Naive thymus-derived CD4-positive, alpha-beta T cell (primary cell): Measurements from ENCODE around the gene TPD52L2. TPM values are rescaled to one million over a fixed set of nuclear protein-coding genes. Genes with fewer than 3 reads are reported as not detected.

Experiments used
- ATAC-seq: fragments of 150-1000 bp; cut with Tn5 transposase; 2 replicates; pipeline ENCODE4 v1.10.0; 2021; ENCODE audit warnings: mild to moderate bottlenecking, moderate library complexity
- CTCF ChIA-PET: fragments of 350-600 bp; sonication (Branson Sonifier 250); formaldehyde crosslinking; loops from one replicate; lab custom pipeline; 2021; ENCODE audit warnings: antibody characterized with exemption; lab: Charles Lee
- POLR2A ChIA-PET: fragments of 350-600 bp; sonication (Branson Sonifier 250); formaldehyde crosslinking; loops from one replicate; lab custom pipeline; 2021; ENCODE audit warnings: antibody characterized with exemption, inconsistent platforms; lab: Charles Lee
- DNase-seq, 9 donors: peaks; one replicate each; pipeline versions ENCODE4 v3.0.0 to v3.0.0-alpha.2; 2020 to 2022; ENCODE audit warnings: mixed read lengths in 1 of 9
- H3K27ac ChIP-seq: one replicate; pipeline ENCODE4 v1.7.0; 2013; ENCODE audit warnings: mild to moderate bottlenecking, low read depth, low read length, moderate library complexity
- H3K27me3 ChIP-seq, 2 donors: one replicate each; pipeline ENCODE4 v1.7.0; 2013; ENCODE audit warnings: low read length in 2 of 2, mild to moderate bottlenecking in 2 of 2, moderate library complexity in 2 of 2; ENCODE audit not compliant: control insufficient read depth in 2 of 2, insufficient read depth in 2 of 2
- H3K36me3 ChIP-seq, 3 experiments: 1 replicate in 2 of 3; 2 replicates in 1 of 3; pipeline ENCODE4 v1.7.0; 2013; ENCODE audit warnings: low read length in 3 of 3, mild to moderate bottlenecking in 3 of 3, moderate library complexity in 1 of 3; ENCODE audit not compliant: insufficient read depth in 3 of 3, control insufficient read depth in 2 of 3
- H3K4me1 ChIP-seq, 2 donors: one replicate each; pipeline ENCODE4 v1.7.0; 2013; ENCODE audit warnings: low read length in 2 of 2, mild to moderate bottlenecking in 2 of 2, moderate library complexity in 1 of 2; ENCODE audit not compliant: control insufficient read depth in 2 of 2, insufficient read depth in 2 of 2
- H3K4me3 ChIP-seq: 2 replicates; pipeline ENCODE4 v1.7.0; 2013; ENCODE audit warnings: mild to moderate bottlenecking, low read length
- H3K9me3 ChIP-seq, 3 experiments: 1 replicate in 2 of 3; 2 replicates in 1 of 3; pipeline ENCODE4 v1.7.0; 2013; ENCODE audit warnings: low read length in 3 of 3; ENCODE audit not compliant: control insufficient read depth in 2 of 3
- H3K27ac Mint-ChIP-seq, 9 donors: one replicate each; pipeline ENCODE4 v1.8.0; 2020 to 2022; ENCODE audit warnings: mixed read lengths in 9 of 9, mild to moderate bottlenecking in 8 of 9, moderate library complexity in 5 of 9, inconsistent platforms in 2 of 9
- H3K27me3 Mint-ChIP-seq, 5 donors: one replicate each; pipeline ENCODE4 v1.8.0; 2021 to 2022; ENCODE audit warnings: mixed read lengths in 5 of 5, mild to moderate bottlenecking in 1 of 5
- H3K36me3 Mint-ChIP-seq, 5 donors: one replicate each; pipeline ENCODE4 v1.8.0; 2020 to 2022; ENCODE audit warnings: mixed read lengths in 5 of 5, mild to moderate bottlenecking in 3 of 5, inconsistent platforms in 1 of 5
- H3K4me1 Mint-ChIP-seq, 7 donors: one replicate each; pipeline ENCODE4 v1.8.0; 2020 to 2022; ENCODE audit warnings: mixed read lengths in 7 of 7, mild to moderate bottlenecking in 3 of 7, inconsistent platforms in 1 of 7
- H3K4me3 Mint-ChIP-seq, 10 donors: one replicate each; pipeline ENCODE4 v1.8.0; 2020 to 2022; ENCODE audit warnings: mild to moderate bottlenecking in 10 of 10, mixed read lengths in 10 of 10, moderate library complexity in 6 of 10, inconsistent platforms in 2 of 10
- H3K9me3 Mint-ChIP-seq, 11 donors: one replicate each; pipeline ENCODE4 v1.8.0; 2020 to 2022; ENCODE audit warnings: mixed read lengths in 11 of 11, mild to moderate bottlenecking in 4 of 11, inconsistent platforms in 1 of 11, moderate library complexity in 1 of 11
- intact Hi-C, 2 donors: fragments of 100-400 bp; cut with micrococcal nuclease; formaldehyde crosslinking; loops; one replicate each; pipeline ENCODE4 v1.15.1; 2023
- polyA plus RNA-seq, 2 donors: library from polyadenylated mRNA; unstranded; fragments of 300-500 nt; fragmentation: Illumina TruSeq; gene quantifications; one replicate each; pipeline ENCODE4 v1.2.3, GENCODE V29; 2021
- total RNA-seq, 6 experiments: library from RNA in 5 of 6; stranded (reverse) in 5 of 6; gene quantifications; 1 replicate in 5 of 6; 2 replicates in 1 of 6; pipeline ENCODE4 v1.2.3 and lab custom pipeline; 2021 to 2026

Gene TPD52L2
- total and polyA plus RNA-seq, 7 experiments from 2014 or later: 33.7 to 84.0 (median 47.5) TPM

GRCh38 chr20:63917811-63918210 is 52.7 kb downstream of the TPD52L2 start:
- H3K27me3 ChIP-seq: no peaks in the 10 kb centered on the region
- H3K4me1 ChIP-seq: no peaks in the 10 kb centered on the region
- intact Hi-C loops: no loop called here
- peaks cover 6 to 27% (median 15%) of the 10 kb centered on the region in 7 donors for H3K4me1 Mint-ChIP-seq
- POLR2A ChIA-PET: interaction anchor here (0.6 to 0.8 kb wide), 2 partner anchors 17 to 32 kb away, joined by 3 read pairs; no protein-coding TSS in a partner anchor
- H3K4me3 Mint-ChIP-seq: no peak overlapping the region
- peak overlapping the region in 2 of 9 donors; percentile 22 to 27 for H3K27ac Mint-ChIP-seq
- H3K9me3 ChIP-seq: no peaks in the 10 kb centered on the region
- ATAC-seq (no peak), DNase-seq (no peak)
- H3K27ac ChIP-seq: no peak overlapping the region
- CTCF ChIA-PET: interaction anchor here (0.6 to 1.0 kb wide), 2 partner anchors 12 to 16 kb away, joined by 3 to 4 read pairs; no protein-coding TSS in a partner anchor
- peaks cover 0 to 36% (median 0%) of the 10 kb centered on the region in 3 experiments for H3K36me3 ChIP-seq
- no peaks in the 10 kb centered on the region for H3K27me3 Mint-ChIP-seq
- H3K9me3 Mint-ChIP-seq: peaks cover 0 to 9% (median 3%) of the 10 kb centered on the region in 11 donors
- no peak overlapping the region for H3K4me3 ChIP-seq
- H3K36me3 Mint-ChIP-seq: peaks cover 0 to 32% (median 17%) of the 10 kb centered on the region in 5 donors

- no peak overlapping the region for H3K4me3 ChIP-seq
- peaks cover 0 to 32% (median 17%) of the 10 kb centered on the region in 5 donors for H3K36me3 Mint-ChIP-seq
- DNase-seq: no peak
- no peak for ATAC-seq
- H3K4me3 Mint-ChIP-seq: no peak overlapping the region
- H3K9me3 ChIP-seq: no peaks in the 10 kb centered on the region
- ChIA-PET POLR2A (interaction anchor here (0.6 kb wide), 1 partner anchor 14 kb away, joined by 3 read pairs; no protein-coding TSS in a partner anchor), CTCF (no interaction called here)
- H3K9me3 Mint-ChIP-seq: peaks cover 0 to 9% (median 3%) of the 10 kb centered on the region in 11 donors
- no peak overlapping the region for H3K27ac Mint-ChIP-seq
- peaks cover 0 to 36% (median 0%) of the 10 kb centered on the region in 3 experiments for H3K36me3 ChIP-seq
- H3K27me3 Mint-ChIP-seq: no peaks in the 10 kb centered on the region
- H3K27me3 ChIP-seq: no peaks in the 10 kb centered on the region
- H3K27ac ChIP-seq: no peak overlapping the region
- H3K4me1 Mint-ChIP-seq: peaks cover 9 to 31% (median 16%) of the 10 kb centered on the region in 7 donors
- intact Hi-C loops: no loop called here
- H3K4me1 ChIP-seq: no peaks in the 10 kb centered on the region
Measured at GRCh38 chr20:63919130-63919529, 54.1 kb downstream of the TPD52L2 start.

- H3K27me3 ChIP-seq: no peaks in the 10 kb centered on the region
- DNase-seq (no peak), ATAC-seq (no peak)
- H3K9me3 Mint-ChIP-seq: peaks cover 0 to 9% (median 3%) of the 10 kb centered on the region in 11 donors
- H3K27me3 Mint-ChIP-seq: no peaks in the 10 kb centered on the region
- H3K36me3 ChIP-seq: peaks cover 0 to 36% (median 0%) of the 10 kb centered on the region in 3 experiments
- no peak overlapping the region for H3K4me3 ChIP-seq
- POLR2A ChIA-PET: no interaction called here
- peak overlapping the region in 1 of 9 donors; percentile 65 for H3K27ac Mint-ChIP-seq
- H3K27ac ChIP-seq: no peak overlapping the region
- no peaks in the 10 kb centered on the region for H3K4me1 ChIP-seq
- CTCF ChIA-PET: no interaction called here
- intact Hi-C loops: no loop called here
- H3K4me1 Mint-ChIP-seq: peaks cover 13 to 31% (median 24%) of the 10 kb centered on the region in 7 donors
- H3K36me3 Mint-ChIP-seq: peaks cover 0 to 32% (median 14%) of the 10 kb centered on the region in 5 donors
- H3K4me3 Mint-ChIP-seq: no peak overlapping the region
- H3K9me3 ChIP-seq: no peaks in the 10 kb centered on the region
Measured at GRCh38 chr20:63920226-63920625, 55.2 kb downstream of the TPD52L2 start.

- H3K27me3 Mint-ChIP-seq: no peaks in the 10 kb centered on the region
- ChIA-PET CTCF (no interaction called here), POLR2A (interaction anchor here (0.6 kb wide), 1 partner anchor 12 kb away, joined by 4 read pairs; no protein-coding TSS in a partner anchor)
- ATAC-seq: no peak
- intact Hi-C loops: no loop called here
- Histone ChIP-seq H3K4me1 (no peaks in the 10 kb centered on the region), H3K27ac (no peak overlapping the region), H3K36me3 (peaks cover 7 to 41% (median 7%) of the 10 kb centered on the region in 3 experiments), H3K4me3 (no peak overlapping the region), H3K9me3 (no peaks in the 10 kb centered on the region), H3K27me3 (no peaks in the 10 kb centered on the region)
- H3K9me3 Mint-ChIP-seq: no peaks in the 10 kb centered on the region
- peaks cover 4 to 32% (median 10%) of the 10 kb centered on the region in 5 donors for H3K36me3 Mint-ChIP-seq
- peaks cover 19 to 34% (median 28%) of the 10 kb centered on the region in 7 donors for H3K4me1 Mint-ChIP-seq
- H3K27ac Mint-ChIP-seq: peak overlapping the region in 7 of 9 donors; percentile 2 to 67 (median 37)
- no peak for DNase-seq
- H3K4me3 Mint-ChIP-seq: no peak overlapping the region
Measured at GRCh38 chr20:63923651-63924050, 58.6 kb downstream of the TPD52L2 start.

GRCh38 chr20:63924241-63924640 is 59.2 kb downstream of the TPD52L2 start:
- DNase-seq (no peak), ATAC-seq (no peak)
- no peaks in the 10 kb centered on the region for H3K9me3 Mint-ChIP-seq
- no peak overlapping the region for H3K4me3 Mint-ChIP-seq
- Histone ChIP-seq H3K27me3 (no peaks in the 10 kb centered on the region), H3K27ac (no peak overlapping the region), H3K36me3 (peaks cover 8 to 42% (median 11%) of the 10 kb centered on the region in 3 experiments), H3K4me3 (no peak overlapping the region), H3K9me3 (no peaks in the 10 kb centered on the region), H3K4me1 (no peaks in the 10 kb centered on the region)
- H3K4me1 Mint-ChIP-seq: peaks cover 19 to 34% (median 28%) of the 10 kb centered on the region in 7 donors
- H3K36me3 Mint-ChIP-seq: peaks cover 4 to 34% (median 9%) of the 10 kb centered on the region in 5 donors
- peak overlapping the region in 6 of 9 donors; percentile 2 to 67 (median 37) for H3K27ac Mint-ChIP-seq
- no peaks in the 10 kb centered on the region for H3K27me3 Mint-ChIP-seq
- intact Hi-C loops: no loop called here
- ChIA-PET POLR2A (interaction anchor here (1.5 kb wide), 1 partner anchor 9 kb away, joined by 8 read pairs; no protein-coding TSS in a partner anchor), CTCF (no interaction called here)

- ChIA-PET CTCF (no interaction called here), POLR2A (no interaction called here)
- no peak overlapping the region for H3K4me3 Mint-ChIP-seq
- Histone ChIP-seq H3K27me3 (no peaks in the 10 kb centered on the region), H3K4me1 (no peaks in the 10 kb centered on the region), H3K27ac (no peak overlapping the region), H3K4me3 (no peak overlapping the region), H3K36me3 (peaks cover 8 to 56% (median 14%) of the 10 kb centered on the region in 3 experiments), H3K9me3 (no peaks in the 10 kb centered on the region)
- H3K27me3 Mint-ChIP-seq: no peaks in the 10 kb centered on the region
- intact Hi-C loops: no loop called here
- peaks cover 19 to 34% (median 28%) of the 10 kb centered on the region in 7 donors for H3K4me1 Mint-ChIP-seq
- H3K27ac Mint-ChIP-seq: peak overlapping the region in 3 of 9 donors; percentile 32 to 57 (median 55)
- no peaks in the 10 kb centered on the region for H3K9me3 Mint-ChIP-seq
- H3K36me3 Mint-ChIP-seq: peaks cover 4 to 46% (median 11%) of the 10 kb centered on the region in 5 donors
- ATAC-seq (no peak), DNase-seq (no peak)
Measured at GRCh38 chr20:63926298-63926697, 61.2 kb downstream of the TPD52L2 start.
